Adrenal gland (tissue), 12 donors: Measurements from ENCODE around the gene FOXC2. TPM values are rescaled to one million over a fixed set of nuclear protein-coding genes. Genes with fewer than 3 reads are reported as not detected.

ENCODE experiments used
- DNase-seq, 7 donors: peaks; one replicate each; pipeline ENCODE4 v3.0.0-alpha.2; 2019 to 2020
- H3K27ac ChIP-seq, 5 donors: fragments of 200-600 bp; sonication (generic) in 4 of 5; 1 replicate in 3 of 5; 2 replicates in 2 of 5; pipeline versions ENCODE4 v1.5.1 to v1.8.0; 2016 to 2020; ENCODE audit warnings: mild to moderate bottlenecking in 1 of 5
- H3K27me3 ChIP-seq: fragments of 200-600 bp; 2 replicates; pipeline ENCODE4 v1.8.0; 2021
- H3K36me3 ChIP-seq, 2 donors: fragments of 200-600 bp; replicated peaks in 1 of 2; 1 replicate in 1 of 2; 2 replicates in 1 of 2; pipeline versions ENCODE4 v1.5.1 to v1.8.0; 2018 to 2022
- H3K4me1 ChIP-seq, 2 donors: fragments of 200-600 bp; replicated peaks in 1 of 2; 1 replicate in 1 of 2; 2 replicates in 1 of 2; pipeline versions ENCODE4 v1.5.1 to v1.8.0; 2018 to 2021
- H3K4me3 ChIP-seq, 4 donors: fragments of 200-600 bp; sonication (generic) in 3 of 4; one replicate each; pipeline ENCODE4 v1.5.1; 2016 to 2018
- H3K9me3 ChIP-seq, 3 donors: fragments of 200-600 bp; sonication (generic) in 1 of 3; replicated peaks in 1 of 3; 1 replicate in 2 of 3; 2 replicates in 1 of 3; pipeline versions ENCODE4 v1.5.1 to v1.8.0; 2016 to 2021
- POLR2A ChIP-seq, 2 donors: fragments of 450-650 bp; IDR thresholded peaks; one replicate each; pipeline ENCODE4 v1.6.1; 2017; ENCODE audit warnings: antibody characterized with exemption in 2 of 2, mild to moderate bottlenecking in 2 of 2, moderate library complexity in 1 of 2
- WGBS, 4 donors: extraction: QIAGEN DNeasy Blood & Tissue Kit in 2 of 4; methylation state at CpG; one replicate each; pipeline versions ENCODE4 v1.1.5 to v1.1.7; 2013 to 2017; 5-methylcytosine and 5-hydroxymethylcytosine counted together
- intact Hi-C, 2 donors: fragments of 100-400 bp; cut with DNase I; formaldehyde crosslinking; loops; one replicate each; pipeline versions ENCODE4 v1.14.1 to v1.15.0; 2022 to 2023
- polyA plus RNA-seq, 3 donors: library from polyadenylated mRNA; stranded (reverse); fragments of 200-250 nt in 2 of 3; fragments of 350-450 nt in 1 of 3; fragmentation: Illumina TruSeq in 1 of 3; extraction: RNeasy Lipid Tissue Mini Kit (QIAGEN cat#74804) in 1 of 3; gene quantifications; one replicate each; pipeline ENCODE4 v1.2.3, GENCODE V29; 2013 to 2014
- total RNA-seq, 9 donors: library from RNA; depleted of rRNA in 4 of 9; stranded (reverse); fragments of >200 nt in 4 of 9; fragments of 120-200 nt in 1 of 9; fragmentation: NEBNext Ultra II Directional in 1 of 9; extraction: Animal tissue kit (Norgen Biotek cat#: 25700) in 1 of 9; gene quantifications; one replicate each; pipeline versions ENCODE4 v1.1.0 to v1.2.4, GENCODE V29; 2013 to 2023
- TF ChIP-seq, protein P1 (sequence below), 6 experiments: fragments of 450-650 bp in 4 of 6; fragments of 200-600 bp in 2 of 6; sonication (generic) in 1 of 6; IDR thresholded peaks; 1 replicate in 5 of 6; 2 replicates in 1 of 6; pipeline versions ENCODE4 v1.5.1 to v1.8.0; 2016 to 2021; ENCODE audit warnings: antibody characterized with exemption in 6 of 6, mild to moderate bottlenecking in 2 of 6, moderate library complexity in 1 of 6
- donor health status: healthy with polysubstance abuse.
- donor health status: Bipolar disorder and iron deficiency.
- donor health status: DM: yes; HTN: yes; CAD: no.
- donor health status: DM: no; HTN: no; CAD: no.
- donor health status: DM: no; HTN: no; CAD: no.
- donor health status: DM: yes; HTN: yes; CAD: no.

FOXC2 gene
- total and polyA plus RNA-seq, 12 donors: 0.39 to 4.8 (median 2.1) TPM

DNA sequence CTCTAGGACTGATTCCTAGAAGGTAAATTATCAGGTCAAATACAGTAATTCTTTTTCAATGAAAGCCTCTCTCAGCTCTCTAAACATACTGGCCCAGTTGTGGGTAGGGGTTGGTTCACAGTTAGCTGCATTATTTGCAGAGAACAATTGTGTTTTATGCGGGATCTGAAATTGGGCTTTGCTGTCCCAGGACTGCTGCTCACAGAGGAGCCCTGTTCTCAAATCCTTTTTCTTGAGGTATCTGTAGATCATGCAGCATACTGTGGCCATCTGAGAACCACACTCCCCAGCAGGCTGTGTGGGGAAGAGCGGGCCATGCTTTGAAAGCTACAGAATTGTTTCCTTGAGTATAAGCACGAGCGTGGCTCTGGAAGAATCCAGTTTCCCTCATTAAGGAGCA lies 29.1 kb upstream of the FOXC2 start:
- H3K27ac ChIP-seq: no peak overlapping the region
- intact Hi-C loops: no loop called here
- no peak for DNase-seq
- peaks cover 0 to 50% of the 10 kb centered on the region in 2 donors for H3K36me3 ChIP-seq
- no peak for TF ChIP-seq POLR2A (IDR thresholded peaks at IDR 0.05)
- TF ChIP-seq, protein P1, sequence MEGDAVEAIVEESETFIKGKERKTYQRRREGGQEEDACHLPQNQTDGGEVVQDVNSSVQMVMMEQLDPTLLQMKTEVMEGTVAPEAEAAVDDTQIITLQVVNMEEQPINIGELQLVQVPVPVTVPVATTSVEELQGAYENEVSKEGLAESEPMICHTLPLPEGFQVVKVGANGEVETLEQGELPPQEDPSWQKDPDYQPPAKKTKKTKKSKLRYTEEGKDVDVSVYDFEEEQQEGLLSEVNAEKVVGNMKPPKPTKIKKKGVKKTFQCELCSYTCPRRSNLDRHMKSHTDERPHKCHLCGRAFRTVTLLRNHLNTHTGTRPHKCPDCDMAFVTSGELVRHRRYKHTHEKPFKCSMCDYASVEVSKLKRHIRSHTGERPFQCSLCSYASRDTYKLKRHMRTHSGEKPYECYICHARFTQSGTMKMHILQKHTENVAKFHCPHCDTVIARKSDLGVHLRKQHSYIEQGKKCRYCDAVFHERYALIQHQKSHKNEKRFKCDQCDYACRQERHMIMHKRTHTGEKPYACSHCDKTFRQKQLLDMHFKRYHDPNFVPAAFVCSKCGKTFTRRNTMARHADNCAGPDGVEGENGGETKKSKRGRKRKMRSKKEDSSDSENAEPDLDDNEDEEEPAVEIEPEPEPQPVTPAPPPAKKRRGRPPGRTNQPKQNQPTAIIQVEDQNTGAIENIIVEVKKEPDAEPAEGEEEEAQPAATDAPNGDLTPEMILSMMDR (IDR thresholded peaks at IDR 0.05): no peak
- no peak overlapping the region for H3K4me3 ChIP-seq
- no peaks in the 10 kb centered on the region for H3K27me3 ChIP-seq
- 92 to 97% (median 96%) methylated on average over 4 of the region's 4 CpGs for WGBS, 4 donors
- no peaks in the 10 kb centered on the region for H3K4me1 ChIP-seq
- no peaks in the 10 kb centered on the region for H3K9me3 ChIP-seq

DNA sequence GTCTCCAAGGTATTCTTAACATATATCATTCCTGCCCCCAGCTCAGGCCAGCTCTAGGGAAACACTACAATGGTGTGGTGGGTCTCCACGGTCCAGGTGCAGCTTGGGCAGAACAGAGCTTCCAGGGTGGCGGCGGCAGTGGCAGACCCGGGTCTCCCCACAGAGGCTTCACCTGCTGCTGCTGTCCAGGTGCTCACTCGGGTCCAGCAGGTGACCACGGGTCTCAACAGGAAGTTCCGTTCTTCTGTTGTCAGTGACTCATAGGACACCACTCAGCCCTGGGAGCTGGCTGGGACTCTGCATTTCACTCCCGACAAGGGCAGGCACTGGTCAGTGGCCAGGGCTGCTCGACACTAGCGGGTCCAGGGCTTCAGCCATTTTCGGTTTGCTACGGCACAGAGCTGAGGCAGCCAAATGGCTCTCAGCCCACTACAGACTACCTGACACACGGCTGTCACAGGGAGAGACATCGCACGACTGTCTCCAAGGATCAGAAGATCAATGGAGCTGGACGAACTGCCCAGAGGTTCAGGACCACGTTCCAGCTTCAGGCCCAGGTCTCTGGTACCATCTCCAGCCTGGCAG lies 28.3 kb upstream of the FOXC2 start:
- H3K36me3 ChIP-seq: peaks cover 0 to 55% of the 10 kb centered on the region in 2 donors
- no peak overlapping the region for H3K27ac ChIP-seq
- H3K4me1 ChIP-seq: no peaks in the 10 kb centered on the region
- 92 to 97% (median 95%) methylated on average over 7 to 17 of the region's 17 CpGs; no CpG with 5 or more reads in 1 of the 4 donors for WGBS, 4 donors
- no peaks in the 10 kb centered on the region for H3K9me3 ChIP-seq
- H3K27me3 ChIP-seq: no peaks in the 10 kb centered on the region
- no peak overlapping the region for H3K4me3 ChIP-seq
- TF ChIP-seq, protein P1 (IDR thresholded peaks at IDR 0.05): no peak
- TF ChIP-seq POLR2A (IDR thresholded peaks at IDR 0.05): no peak
- DNase-seq: no peak
- intact Hi-C loops: no loop called here

DNA sequence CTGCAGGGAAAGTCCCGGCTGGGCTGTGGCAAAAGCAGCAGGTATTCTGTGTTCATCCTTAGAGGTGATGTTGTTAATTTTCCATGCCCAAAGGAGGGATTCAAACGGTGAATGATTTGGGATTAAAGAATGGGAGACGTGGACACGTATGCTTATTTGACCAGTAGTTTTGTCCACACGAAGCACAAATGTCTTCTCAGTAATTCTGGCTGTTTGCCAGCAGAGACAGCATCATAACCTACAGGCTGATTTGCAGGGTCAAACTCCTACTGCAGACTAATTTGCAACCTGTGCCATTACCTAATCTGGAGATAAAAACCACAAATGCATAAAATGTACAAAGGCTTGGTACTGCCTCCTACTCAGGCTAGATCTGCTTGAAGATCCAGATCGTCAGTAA lies 25.7 kb upstream of the FOXC2 start:
- intact Hi-C loops: no loop called here
- peaks cover 0 to 60% of the 10 kb centered on the region in 2 donors for H3K36me3 ChIP-seq
- H3K9me3 ChIP-seq: no peaks in the 10 kb centered on the region
- no peaks in the 10 kb centered on the region for H3K4me1 ChIP-seq
- no peak for DNase-seq
- no peak for TF ChIP-seq POLR2A (IDR thresholded peaks at IDR 0.05)
- TF ChIP-seq, protein P1 (IDR thresholded peaks at IDR 0.05): no peak
- 85 to 93% (median 87%) methylated on average over 5 to 6 of the region's 6 CpGs for WGBS, 4 donors
- H3K27me3 ChIP-seq: no peaks in the 10 kb centered on the region
- no peak overlapping the region for H3K4me3 ChIP-seq
- H3K27ac ChIP-seq: no peak overlapping the region

DNA sequence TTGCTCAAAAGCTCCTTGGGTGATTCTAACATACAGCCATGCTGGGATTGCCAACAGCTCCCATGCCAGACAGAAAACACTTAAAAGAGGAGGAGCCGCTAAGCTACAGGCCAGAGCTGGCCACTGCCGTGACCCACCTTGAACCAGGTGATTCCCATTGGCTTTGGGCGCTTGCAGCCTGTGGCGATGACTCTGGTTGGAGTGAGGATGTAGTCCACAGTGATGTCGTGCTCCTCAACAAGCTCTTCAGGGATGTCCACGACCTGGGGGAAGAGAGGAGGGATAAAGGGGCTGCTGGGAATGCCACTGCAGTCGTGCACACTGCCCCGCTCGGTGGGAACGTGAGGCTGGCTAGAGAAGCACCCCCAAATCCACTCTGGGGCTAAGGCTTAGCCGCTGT lies 25.1 kb upstream of the FOXC2 start:
- no peak for TF ChIP-seq POLR2A (IDR thresholded peaks at IDR 0.05)
- TF ChIP-seq, protein P1 (IDR thresholded peaks at IDR 0.05): no peak
- 93 to 98% (median 95%) methylated on average over 5 to 11 of the region's 11 CpGs for WGBS, 4 donors

More for the DNA sequence above, 25.1 kb upstream of the FOXC2 start:
- Histone ChIP-seq H3K27ac (no peak overlapping the region), H3K4me3 (no peak overlapping the region), H3K4me1 (no peaks in the 10 kb centered on the region), H3K27me3 (no peaks in the 10 kb centered on the region), H3K36me3 (peaks cover 0 to 67% of the 10 kb centered on the region in 2 donors), H3K9me3 (no peaks in the 10 kb centered on the region)
- intact Hi-C loops: no loop called here
- DNase-seq: no peak
